Cardiac muscle cell (in vitro differentiated cells and primary cell): ENCODE results near the gene MRPS6. TPM values are rescaled to one million over a fixed set of nuclear protein-coding genes. Genes with fewer than 3 reads are reported as not detected.

Experiments used
- DNase-seq, 2 donors: peaks; one replicate each; pipeline versions ENCODE4 v3.0.0 to v3.0.0-alpha.2; 2010 to 2017; ENCODE audit warnings: low read depth in 1 of 2, low spot score in 1 of 2
- H3K27ac ChIP-seq: fragments of 200-600 bp; sonication (generic); 2 replicates; pipeline ENCODE4 v1.5.1; 2016
- H3K27me3 ChIP-seq: fragments of 200-600 bp; sonication (generic); 2 replicates; pipeline ENCODE4 v1.6.0; 2016; ENCODE audit warnings: control low read depth
- H3K36me3 ChIP-seq: fragments of 200-600 bp; sonication (generic); 2 replicates; pipeline ENCODE4 v1.5.1; 2016; ENCODE audit warnings: control low read depth
- H3K4me1 ChIP-seq: fragments of 200-600 bp; sonication (generic); 2 replicates; pipeline ENCODE4 v1.8.1; 2017; ENCODE audit warnings: low read depth, mild to moderate bottlenecking, mixed run types
- H3K4me3 ChIP-seq: fragments of 200-600 bp; sonication (generic); 2 replicates; pipeline ENCODE4 v1.5.1; 2016; ENCODE audit warnings: mild to moderate bottlenecking
- H3K9me3 ChIP-seq: fragments of 200-600 bp; sonication (generic); 2 replicates; pipeline ENCODE4 v1.5.1; 2017; ENCODE audit warnings: low read depth, mild to moderate bottlenecking, control low read depth
- CTCF ChIP-seq: IDR thresholded peaks from 2 replicates; pipeline ENCODE4 v1.5.1; 2012; ENCODE audit warnings: low read depth, mild to moderate bottlenecking, low read length
- polyA plus RNA-seq: library from polyadenylated mRNA; unstranded; fragments of >200 nt; fragmentation: Nextera tagmentation; extraction: Ambion mirVana; gene quantifications from 2 replicates; pipeline ENCODE4 v1.2.1, GENCODE V29; 2016
- total RNA-seq: library from RNA; depleted of rRNA; stranded (reverse); fragments of >200 nt; gene quantifications from 2 replicates; pipeline ENCODE4 v1.2.3, GENCODE V29; 2016

Gene MRPS6
- total and polyA plus RNA-seq, 2 experiments from 2014 or later, result 83.8 to 335 TPM

DNA sequence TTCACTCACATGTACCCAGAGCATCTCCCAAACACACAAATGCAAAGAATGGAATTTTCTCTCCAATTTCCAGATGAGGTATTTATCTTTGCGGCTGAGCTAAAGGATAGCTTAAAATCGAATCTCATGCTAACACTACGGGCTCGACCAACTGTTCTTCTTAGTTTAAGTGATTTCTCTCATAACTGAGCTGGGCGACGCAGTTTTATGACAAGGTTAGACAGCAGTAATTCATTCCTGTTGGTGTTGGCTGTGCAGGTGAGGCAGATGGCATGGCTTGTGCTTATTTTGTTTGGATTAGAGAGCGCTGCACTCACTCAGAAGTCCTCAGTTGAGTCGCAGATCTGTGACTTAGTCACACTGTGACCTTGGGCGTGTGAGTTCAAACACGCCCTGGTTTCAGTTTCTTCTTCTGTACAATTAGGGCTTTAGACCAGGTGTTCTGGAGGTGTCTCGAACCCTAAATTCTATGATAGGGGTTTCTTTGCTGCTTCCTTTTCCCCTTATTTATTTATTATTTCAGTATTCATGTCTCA lies 41.5 kb upstream of the MRPS6 start:
- no peak overlapping the region for H3K4me3 ChIP-seq
- H3K36me3 ChIP-seq, result no peaks in the 10 kb centered on the region
- H3K9me3 ChIP-seq, result no peaks in the 10 kb centered on the region
- no peak for DNase-seq
- H3K4me1 ChIP-seq, result no peaks in the 10 kb centered on the region
- no peaks in the 10 kb centered on the region for H3K27me3 ChIP-seq
- H3K27ac ChIP-seq, result no peak overlapping the region
- TF ChIP-seq CTCF, result no peak

GRCh38 chr21:34034369-34035014 lies 38.9 kb upstream of the MRPS6 start:
- Histone ChIP-seq H3K36me3 (no peaks in the 10 kb centered on the region), H3K9me3 (no peaks in the 10 kb centered on the region), H3K27me3 (no peaks in the 10 kb centered on the region), H3K4me3 (no peak overlapping the region), H3K27ac (no peak overlapping the region), H3K4me1 (no peaks in the 10 kb centered on the region)
- no peak for TF ChIP-seq CTCF
- DNase-seq, result no peak

DNA sequence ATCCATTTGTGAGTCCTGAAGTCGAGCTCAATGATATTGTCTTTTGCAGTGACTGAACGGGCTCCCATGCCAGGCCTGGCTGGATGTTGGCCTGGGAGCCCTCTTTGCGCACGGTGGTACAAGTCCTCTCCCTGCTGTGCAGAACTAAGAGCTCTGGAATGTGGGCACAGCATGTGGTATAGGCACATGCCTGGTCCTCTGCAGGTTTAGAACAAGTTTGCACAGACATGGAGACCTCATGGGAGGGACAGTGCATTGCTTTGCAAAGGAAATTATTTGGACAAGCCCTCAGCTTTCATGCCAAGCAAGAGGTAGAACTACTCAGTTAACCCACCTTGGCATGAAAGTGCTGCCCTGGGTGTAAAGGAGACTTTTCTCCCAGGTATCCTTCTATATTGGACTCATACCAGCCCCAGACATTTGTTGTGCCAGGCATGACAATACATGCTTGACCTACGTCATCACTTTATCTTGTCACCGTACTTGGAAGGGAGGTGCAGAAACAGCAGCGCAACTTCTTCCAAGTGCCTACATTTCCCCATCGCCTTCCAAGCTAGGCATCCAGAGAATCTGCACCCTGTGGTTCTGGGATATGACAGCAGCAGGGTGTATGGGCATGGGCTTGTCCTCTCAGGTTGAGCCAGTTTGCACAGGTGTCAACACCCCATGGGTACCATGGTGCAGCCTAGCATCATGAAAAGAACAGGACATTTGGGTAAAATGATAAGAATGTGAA lies 37.6 kb upstream of the MRPS6 start:
- TF ChIP-seq CTCF, result no peak
- H3K27ac ChIP-seq, result no peak overlapping the region
- H3K4me1 ChIP-seq, result no peaks in the 10 kb centered on the region
- H3K4me3 ChIP-seq, result no peak overlapping the region
- H3K36me3 ChIP-seq, result no peaks in the 10 kb centered on the region
- H3K27me3 ChIP-seq, result no peaks in the 10 kb centered on the region
- no peak for DNase-seq
- H3K9me3 ChIP-seq, result no peaks in the 10 kb centered on the region

DNA sequence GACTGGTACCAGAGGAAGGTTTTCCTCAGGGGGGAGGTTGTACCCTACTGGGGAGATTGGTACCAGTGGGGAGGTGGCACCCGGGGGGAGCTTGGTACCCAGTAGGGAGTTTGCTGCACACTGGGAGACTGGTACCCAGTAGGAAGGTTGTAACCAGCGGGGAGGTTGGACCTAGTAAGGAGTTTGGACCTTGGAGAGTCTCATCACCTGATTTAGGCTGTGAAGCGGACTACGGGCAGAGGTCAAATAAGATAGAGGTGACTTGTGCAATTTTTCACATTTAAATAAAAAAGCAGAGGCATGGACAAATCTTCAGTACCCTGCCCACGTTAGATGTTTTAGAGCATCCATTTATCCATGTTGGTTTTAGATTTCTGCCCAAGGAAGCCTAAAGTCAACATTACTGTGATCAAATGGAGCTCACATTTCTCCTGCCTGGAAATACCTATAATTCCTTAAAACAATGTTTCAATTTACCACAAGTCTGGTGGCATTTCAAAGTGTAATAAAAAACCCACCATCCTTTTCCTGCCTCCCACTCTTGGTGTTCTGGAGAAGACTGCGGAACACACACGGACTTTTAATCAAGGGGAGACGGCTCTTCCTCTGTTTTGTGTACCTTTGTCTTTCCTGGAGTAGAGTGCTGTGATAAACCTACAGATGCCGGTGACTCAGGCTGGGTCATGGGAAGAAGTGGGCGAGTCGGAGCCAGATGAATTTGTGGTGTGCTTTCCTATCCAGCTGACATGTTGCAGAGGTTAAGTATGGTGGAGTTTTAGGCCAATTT lies 36.2 kb upstream of the MRPS6 start:
- TF ChIP-seq CTCF, result no peak
- Histone ChIP-seq H3K36me3 (no peaks in the 10 kb centered on the region), H3K4me3 (no peak overlapping the region), H3K4me1 (no peaks in the 10 kb centered on the region), H3K27me3 (no peaks in the 10 kb centered on the region), H3K9me3 (no peaks in the 10 kb centered on the region), H3K27ac (no peak overlapping the region)
- DNase-seq, result peak in 1 of 2 donors; percentile 35

DNA sequence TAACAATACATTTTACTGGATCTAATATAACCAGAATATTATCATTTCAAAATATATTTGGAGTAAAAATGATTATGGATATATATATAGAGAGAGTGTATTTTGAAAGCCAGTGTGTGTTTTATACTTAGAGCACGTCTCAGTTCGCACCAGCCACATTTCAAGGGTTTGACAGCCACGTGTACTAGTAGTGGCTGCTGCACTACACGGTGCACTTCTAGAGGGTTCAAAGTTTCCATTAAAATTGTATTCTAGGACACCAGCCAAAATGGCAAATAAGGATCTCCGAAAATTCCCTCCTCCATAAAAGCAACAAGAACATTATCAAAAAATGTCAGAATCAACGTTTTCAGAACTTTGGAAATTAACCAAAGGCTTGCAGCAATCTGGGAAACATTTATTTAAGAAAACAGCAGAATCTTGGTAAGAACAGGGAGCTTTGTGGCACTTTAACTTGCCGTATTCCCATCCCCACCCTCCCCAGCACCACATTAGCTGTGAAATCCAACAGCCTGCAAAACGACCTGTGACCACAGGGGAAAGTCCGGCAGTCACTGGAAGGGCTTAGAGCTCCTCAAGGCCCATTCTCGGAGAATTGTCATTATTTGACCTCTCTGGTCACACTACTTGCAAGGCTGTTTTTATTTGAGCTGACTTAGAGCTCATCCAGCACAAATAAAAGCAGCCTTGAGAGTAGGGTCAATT lies 33.5 kb upstream of the MRPS6 start:
- DNase-seq, result no peak
- no peak for TF ChIP-seq CTCF
- no peak overlapping the region for H3K4me3 ChIP-seq

More for the DNA sequence above, 33.5 kb upstream of the MRPS6 start:
- no peak overlapping the region for H3K27ac ChIP-seq
- H3K27me3 ChIP-seq, result no peaks in the 10 kb centered on the region
- no peaks in the 10 kb centered on the region for H3K36me3 ChIP-seq
- no peaks in the 10 kb centered on the region for H3K4me1 ChIP-seq
- H3K9me3 ChIP-seq, result no peaks in the 10 kb centered on the region
